CD14-positive monocyte (primary cell): ENCODE results near the gene AKR1D1. TPM values are rescaled to one million over a fixed set of nuclear protein-coding genes. Genes with fewer than 3 reads are reported as not detected.

Source experiments
- DNase-seq, 3 donors: peaks; one replicate each; pipeline ENCODE4 v3.0.0-alpha.2; 2011 to 2022
- H2AFZ ChIP-seq: 2 replicates; pipeline ENCODE4 v1.6.0; 2012; ENCODE audit warnings: mild to moderate bottlenecking, low read depth, low read length, inconsistent platforms; ENCODE audit not compliant: insufficient read depth, poor library complexity, severe bottlenecking
- H3K27ac ChIP-seq, 2 donors: 1 replicate in 1 of 2; 2 replicates in 1 of 2; pipeline ENCODE4 v1.5.1; 2012 to 2013; ENCODE audit warnings: low read length in 2 of 2, control low read depth in 1 of 2, inconsistent platforms in 1 of 2, low read depth in 1 of 2, mild to moderate bottlenecking in 1 of 2
- H3K27me3 ChIP-seq, 2 donors: one replicate each; pipeline versions ENCODE4 v1.6.0 to v1.6.1; 2011 to 2013; ENCODE audit warnings: low read length in 2 of 2; ENCODE audit not compliant: control insufficient read depth in 2 of 2, insufficient read depth in 2 of 2
- H3K36me3 ChIP-seq, 2 donors: replicated peaks in 1 of 2; 1 replicate in 1 of 2; 2 replicates in 1 of 2; pipeline versions ENCODE4 v1.5.1 to v1.6.1; 2012 to 2013; ENCODE audit warnings: low read length in 2 of 2, control low read depth in 1 of 2, inconsistent platforms in 1 of 2, mild to moderate bottlenecking in 1 of 2; ENCODE audit not compliant: insufficient read depth in 2 of 2, control insufficient read depth in 1 of 2
- H3K4me1 ChIP-seq, 2 donors: 1 replicate in 1 of 2; 2 replicates in 1 of 2; pipeline versions ENCODE4 v1.5.1 to v1.6.1; 2012 to 2013; ENCODE audit warnings: low read length in 2 of 2, control low read depth in 1 of 2, inconsistent platforms in 1 of 2, mild to moderate bottlenecking in 1 of 2, moderate library complexity in 1 of 2; ENCODE audit not compliant: insufficient read depth in 2 of 2, control insufficient read depth in 1 of 2
- H3K4me2 ChIP-seq: replicated peaks from 2 replicates; pipeline ENCODE3; 2012; ENCODE audit warnings: low read length, moderate library complexity, mild to moderate bottlenecking; ENCODE audit not compliant: poor library complexity, severe bottlenecking; ENCODE audit errors: extremely low read depth
- H3K4me3 ChIP-seq, 3 experiments: fragments of 200-600 bp in 1 of 3; sonication (generic) in 1 of 3; replicated peaks in 1 of 3; 1 replicate in 2 of 3; 2 replicates in 1 of 3; pipeline ENCODE4 v1.5.1; 2011 to 2013; ENCODE audit warnings: low read length in 3 of 3, mild to moderate bottlenecking in 3 of 3, control low read depth in 2 of 3, low read depth in 2 of 3, inconsistent platforms in 1 of 3, moderate library complexity in 1 of 3
- H3K79me2 ChIP-seq: 2 replicates; pipeline ENCODE4 v1.6.0; 2012; ENCODE audit warnings: mild to moderate bottlenecking, control low read depth, inconsistent platforms, low read length, moderate library complexity; ENCODE audit not compliant: insufficient read depth
- H3K9ac ChIP-seq: 2 replicates; pipeline ENCODE4 v1.6.0; 2017; ENCODE audit warnings: low read length, mild to moderate bottlenecking; ENCODE audit not compliant: insufficient read depth, poor library complexity, severe bottlenecking
- H3K9me3 ChIP-seq, 2 donors: replicated peaks in 1 of 2; 1 replicate in 1 of 2; 2 replicates in 1 of 2; pipeline versions ENCODE4 v1.5.1 to v1.6.1; 2012 to 2013; ENCODE audit warnings: low read length in 2 of 2, control low read depth in 1 of 2; ENCODE audit not compliant: control insufficient read depth in 1 of 2, insufficient read depth in 1 of 2
- H4K20me1 ChIP-seq: 2 replicates; pipeline ENCODE4 v1.6.0; 2012; ENCODE audit warnings: mild to moderate bottlenecking, low read length, control low read depth, moderate library complexity; ENCODE audit not compliant: insufficient read depth
- H3K27ac Mint-ChIP-seq, 7 donors: one replicate each; pipeline ENCODE4 v1.8.0; 2020; ENCODE audit warnings: mild to moderate bottlenecking in 7 of 7, mixed read lengths in 7 of 7, moderate library complexity in 6 of 7, inconsistent platforms in 2 of 7
- H3K27me3 Mint-ChIP-seq, 3 donors: one replicate each; pipeline ENCODE4 v1.8.0; 2021 to 2022; ENCODE audit warnings: low read depth in 3 of 3, mild to moderate bottlenecking in 3 of 3, mixed read lengths in 3 of 3, moderate library complexity in 3 of 3, inconsistent platforms in 1 of 3
- H3K36me3 Mint-ChIP-seq, 2 donors: one replicate each; pipeline ENCODE4 v1.8.0; 2020; ENCODE audit warnings: mixed read lengths in 2 of 2, inconsistent platforms in 1 of 2, mild to moderate bottlenecking in 1 of 2
- H3K4me1 Mint-ChIP-seq: one replicate; pipeline ENCODE4 v1.8.0; 2020; ENCODE audit warnings: mild to moderate bottlenecking, mixed read lengths
- H3K4me3 Mint-ChIP-seq, 2 donors: one replicate each; pipeline ENCODE4 v1.8.0; 2020; ENCODE audit warnings: mild to moderate bottlenecking in 2 of 2, mixed read lengths in 2 of 2, moderate library complexity in 1 of 2
- H3K9me3 Mint-ChIP-seq, 7 donors: one replicate each; pipeline ENCODE4 v1.8.0; 2020 to 2022; ENCODE audit warnings: mixed read lengths in 7 of 7, mild to moderate bottlenecking in 6 of 7, moderate library complexity in 6 of 7, inconsistent platforms in 2 of 7
- CTCF ChIP-seq: fragments of 200-600 bp; IDR thresholded peaks from one replicate; pipeline ENCODE4 v1.8.0; 2022; ENCODE audit warnings: antibody characterized with exemption, mild to moderate bottlenecking
- WGBS: methylation state at CpG from one replicate; pipeline ENCODE4 v1.1.5; 2013; ENCODE audit warnings: missing lambda C conversion rate; ENCODE audit not compliant: insufficient coverage; 5-methylcytosine and 5-hydroxymethylcytosine counted together
- intact Hi-C, 2 donors: fragments of 100-400 bp; cut with micrococcal nuclease; formaldehyde crosslinking; loops; one replicate each; pipeline versions ENCODE4 v1.15.0 to v1.15.1; 2023
- polyA plus RNA-seq, 3 donors: library from polyadenylated mRNA; depleted of rRNA in 1 of 3; unstranded in 2 of 3; stranded (reverse) in 1 of 3; fragments of 300-500 nt in 2 of 3; fragments of >200 nt in 1 of 3; fragmentation: Illumina TruSeq in 2 of 3; gene quantifications; 1 replicate in 2 of 3; 2 replicates in 1 of 3; pipeline ENCODE4 v1.2.3, GENCODE V29; 2012 to 2021

The AKR1D1 gene
- polyA plus RNA-seq, 3 donors, result not detected

- Histone ChIP-seq H3K79me2 (no peaks in the 10 kb centered on the region), H3K36me3 (no peaks in the 10 kb centered on the region), H2AFZ (no peak overlapping the region), H3K4me2 (no peak overlapping the region), H3K9ac (no peak overlapping the region), H4K20me1 (no peaks in the 10 kb centered on the region), H3K4me1 (no peaks in the 10 kb centered on the region), H3K9me3 (no peaks in the 10 kb centered on the region), H3K27me3 (no peaks in the 10 kb centered on the region), H3K4me3 (no peak overlapping the region), H3K27ac (no peak overlapping the region)
- Mint-ChIP-seq H3K27me3 (no peaks in the 10 kb centered on the region), H3K4me3 (no peak overlapping the region), H3K9me3 (peaks cover 0 to 5% (median 0%) of the 10 kb centered on the region in 7 donors), H3K4me1 (no peaks in the 10 kb centered on the region), H3K27ac (no peak overlapping the region), H3K36me3 (no peaks in the 10 kb centered on the region)
- TF ChIP-seq CTCF, result no peak
- 85% methylated on average over 2 of the region's 4 CpGs for WGBS
- no peak for DNase-seq
- intact Hi-C loops, result no loop called here
These were observed 5.6 kb downstream of the AKR1D1 start for GRCh38 chr7:138081868-138082267.

- Histone ChIP-seq H3K9me3 (no peaks in the 10 kb centered on the region), H2AFZ (no peak overlapping the region), H3K4me3 (no peak overlapping the region), H3K4me2 (no peak overlapping the region), H3K36me3 (no peaks in the 10 kb centered on the region), H3K27ac (no peak overlapping the region), H3K9ac (no peak overlapping the region), H3K4me1 (no peaks in the 10 kb centered on the region), H3K27me3 (no peaks in the 10 kb centered on the region), H4K20me1 (no peaks in the 10 kb centered on the region), H3K79me2 (no peaks in the 10 kb centered on the region)
- WGBS, result 100% methylated on average over 1 of the region's 3 CpGs
- intact Hi-C loops, result no loop called here
- Mint-ChIP-seq H3K4me3 (no peak overlapping the region), H3K36me3 (no peaks in the 10 kb centered on the region), H3K4me1 (no peaks in the 10 kb centered on the region), H3K9me3 (peaks cover 0 to 3% (median 0%) of the 10 kb centered on the region in 7 donors), H3K27me3 (peaks cover 0 to 2% (median 1%) of the 10 kb centered on the region in 3 donors), H3K27ac (no peak overlapping the region)
- no peak for TF ChIP-seq CTCF
- DNase-seq, result no peak
These were observed 7.6 kb downstream of the AKR1D1 start for GRCh38 chr7:138083859-138084258.
